GM21423 (cell line): ENCODE data around the gene LEFTY1.
A peak's percentile ranks its signal among the peaks of the same experiment; 100 is the strongest.
"Not testable (repeated sequence)": the region's sequence is repeated elsewhere in the genome, so short reads cannot be mapped to it uniquely, and the experiment has no call there.

ENCODE experiments used
- ATAC-seq: cut with Tn5 transposase; IDR thresholded peaks from one replicate; pipeline ENCODE4 v1.9.1; 2021; ENCODE audit warnings: mild to moderate bottlenecking, moderate library complexity; ENCODE audit not compliant: unreplicated experiment

Gene LEFTY1

GRCh38 chr1:225888898-225889601, at the start of gene LEFTY1:
Gene LEFTY1 (minus strand): TSS chr1:225889146. CDS start chr1:225889066, 80 bp downstream.
- no peak for ATAC-seq

GRCh38 chr1:225937048-225937968, 48.4 kb upstream of the LEFTY1 start:
- no peak for ATAC-seq

DNA sequence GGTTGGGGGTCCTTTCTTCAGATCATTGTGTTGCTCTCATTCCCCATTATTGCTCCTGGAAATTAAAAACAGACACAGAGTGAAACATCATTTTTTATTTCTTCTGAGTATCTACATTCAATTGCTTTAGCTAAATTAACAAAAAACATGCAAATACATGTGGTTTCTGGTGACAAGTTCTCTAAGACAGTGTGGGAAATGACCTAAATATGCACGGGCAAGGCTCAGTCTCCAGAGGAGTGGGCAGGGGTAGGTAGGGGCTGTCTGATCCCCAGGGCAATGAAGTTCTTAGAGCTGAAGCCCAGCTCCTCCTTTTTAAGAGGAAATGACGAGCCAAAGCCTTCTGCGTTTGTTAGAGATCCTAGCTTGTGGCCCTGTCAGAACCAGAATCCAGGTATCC, 47.6 kb upstream of the LEFTY1 start:
- ATAC-seq = no peak

DNA sequence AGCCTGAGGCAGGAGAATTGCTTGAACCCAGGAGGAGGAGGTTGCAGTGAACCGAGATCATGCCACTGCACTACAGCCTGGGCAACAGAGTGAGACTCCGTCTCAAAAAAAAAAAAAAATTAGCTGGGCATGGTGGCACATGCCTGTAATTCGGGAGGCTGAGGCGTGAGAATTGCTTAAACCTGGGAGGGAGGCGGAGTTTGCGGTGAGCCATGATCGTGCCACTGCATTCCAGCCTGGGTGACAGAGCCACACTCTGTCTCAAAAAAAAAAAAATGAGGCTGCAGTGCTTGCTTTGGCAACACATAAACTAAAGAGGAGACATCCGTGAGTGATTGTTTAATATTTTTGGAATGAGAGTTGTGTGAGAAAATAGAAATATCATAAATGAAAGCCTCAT, 47.1 kb upstream of the LEFTY1 start:
- not testable (repeated sequence) for ATAC-seq

- ATAC-seq = no peak
Measured at GRCh38 chr1:225934711-225935110, 45.8 kb upstream of the LEFTY1 start.

- no peak for ATAC-seq
Measured at GRCh38 chr1:225933072-225933471, 44.1 kb upstream of the LEFTY1 start.

DNA sequence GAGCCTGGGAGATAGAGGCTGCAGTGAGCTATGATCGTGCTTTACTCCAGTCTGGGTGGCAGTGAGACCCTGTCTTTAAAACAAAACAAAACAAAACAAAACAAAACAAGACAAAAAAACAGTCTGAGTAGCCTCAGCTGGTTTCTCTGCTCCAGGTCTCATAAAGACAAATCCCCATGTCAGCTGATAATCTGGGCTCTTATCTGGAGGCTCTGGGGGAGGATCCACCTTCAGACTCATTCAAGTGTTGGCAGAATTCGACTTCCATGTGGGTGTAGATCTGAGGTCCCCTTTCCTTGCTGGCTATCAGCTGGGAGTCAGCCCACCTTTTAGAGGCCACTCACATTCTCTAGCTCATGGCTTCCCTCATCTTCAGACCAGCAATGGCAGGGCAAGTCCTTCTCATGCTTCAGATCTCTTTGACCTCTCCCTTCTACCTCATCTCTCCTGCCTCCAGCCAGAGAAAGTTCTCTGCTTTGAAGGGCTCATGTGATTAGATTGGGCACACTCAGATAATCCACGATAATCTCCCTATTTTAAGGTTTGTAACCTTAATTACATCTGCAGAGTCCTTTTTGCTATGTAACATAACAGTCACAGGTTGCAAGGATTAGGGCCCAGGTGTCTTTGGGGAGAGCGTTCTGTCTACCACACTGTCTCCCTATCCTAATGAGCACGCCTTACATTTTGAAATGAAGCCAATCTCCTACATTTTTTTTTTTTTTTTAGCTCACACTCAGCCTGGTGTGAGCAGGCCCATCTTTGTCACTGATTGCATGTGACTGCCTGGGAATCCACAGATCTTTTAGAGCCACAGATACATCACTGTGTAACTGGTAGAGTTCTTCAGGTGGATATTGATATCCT, 42.6 kb upstream of the LEFTY1 start:
- ATAC-seq = no peak

DNA sequence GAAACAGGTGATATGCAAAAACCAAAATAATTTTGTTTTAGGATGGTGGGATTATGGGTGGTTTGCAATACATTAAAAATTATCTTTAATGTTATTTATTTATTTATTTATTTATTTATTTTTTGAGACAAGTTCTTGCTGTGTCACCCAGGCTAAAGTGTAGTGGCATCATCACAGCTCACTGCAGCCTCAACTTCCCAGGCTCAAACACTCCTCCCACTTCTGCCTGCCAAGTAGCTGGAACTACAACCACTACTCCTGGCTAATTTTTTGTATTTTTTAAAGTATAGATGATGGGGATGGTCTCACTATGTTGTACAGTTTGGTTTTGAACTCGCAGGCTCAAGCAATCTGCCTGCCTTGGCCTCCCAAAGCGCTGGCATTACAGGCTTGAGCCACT, 41.6 kb upstream of the LEFTY1 start:
- no peak for ATAC-seq

- ATAC-seq = not testable (repeated sequence)
Measured at GRCh38 chr1:225929462-225929861, 40.5 kb upstream of the LEFTY1 start.

DNA sequence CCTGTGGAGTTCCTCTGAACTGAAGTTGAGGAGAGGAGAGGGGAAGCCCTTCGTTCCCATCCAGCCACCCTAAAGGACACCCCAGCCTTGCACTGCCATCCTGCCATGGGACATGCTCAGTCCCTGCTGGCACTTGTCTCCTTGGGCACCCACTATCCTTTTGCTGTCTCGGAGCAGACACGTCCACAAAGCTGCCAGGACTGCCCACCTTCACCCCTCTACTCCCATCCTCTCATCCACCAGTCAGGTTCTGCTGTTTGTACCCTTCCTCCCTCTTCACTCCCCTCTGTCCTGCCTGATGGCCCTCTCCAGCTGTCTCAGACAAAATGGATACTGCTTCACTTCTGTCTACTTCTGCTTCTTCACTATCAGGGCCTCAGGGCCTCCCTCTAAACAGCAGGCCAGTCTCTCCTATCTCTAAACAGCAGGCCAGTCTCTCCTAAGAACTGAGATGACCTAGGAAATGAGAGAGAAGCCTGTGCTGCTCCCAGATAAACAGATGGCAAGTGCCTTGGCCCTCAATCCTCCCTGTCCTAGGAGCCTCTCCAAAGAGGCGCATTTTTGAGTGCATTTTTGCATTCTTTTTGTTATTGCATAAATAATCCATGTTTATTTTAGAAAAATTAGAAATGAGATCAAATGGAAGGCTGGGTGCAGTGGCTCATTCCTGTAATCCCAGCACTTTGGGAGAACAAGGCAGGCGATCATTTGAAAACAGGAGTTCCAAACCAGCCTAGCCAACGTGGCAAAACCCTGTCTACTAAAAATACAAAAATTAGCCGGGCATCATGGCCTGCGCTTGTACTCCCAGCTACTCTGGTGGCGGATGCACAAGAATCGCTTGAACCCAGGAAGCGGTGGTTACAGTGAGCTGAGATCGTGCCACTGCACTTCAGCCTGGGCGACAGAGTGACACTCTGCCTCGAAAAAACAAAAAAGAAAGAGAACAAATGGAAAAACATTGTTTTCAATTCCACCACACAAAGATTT, 39.5 kb upstream of the LEFTY1 start:
- no peak for ATAC-seq

DNA sequence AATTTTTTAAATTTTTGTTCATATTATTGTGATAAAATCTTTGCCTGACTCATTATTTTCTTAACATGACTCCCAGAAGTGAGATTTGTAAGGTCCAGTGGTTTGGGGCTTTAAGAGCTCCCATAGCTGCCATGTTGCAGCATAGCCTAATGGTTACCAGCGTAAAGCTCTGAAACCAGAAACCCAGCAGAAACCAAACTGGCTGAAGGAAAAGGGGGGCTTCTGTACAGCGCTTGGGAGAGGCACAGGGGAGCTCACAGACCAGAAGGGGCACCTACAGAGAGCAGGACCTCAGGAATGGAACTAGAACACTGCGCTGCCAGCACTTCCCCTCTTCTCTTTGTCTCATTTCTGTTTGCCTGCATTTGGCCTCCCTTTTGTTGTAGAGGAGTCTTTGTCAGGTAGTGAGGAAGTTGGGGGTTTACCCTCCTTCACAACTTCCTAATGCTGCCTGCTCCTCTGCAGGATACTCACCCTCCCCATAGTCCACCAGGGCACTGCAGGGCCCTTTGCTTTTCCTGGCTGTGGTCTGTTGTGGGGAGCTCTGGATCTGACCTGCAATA, 37.7 kb upstream of the LEFTY1 start:
- no peak for ATAC-seq

- peak; percentile 97 for ATAC-seq
Measured at GRCh38 chr1:225923692-225924555, 35.0 kb upstream of the LEFTY1 start, which contains the start of gene PYCR2. Gene PYCR2 (minus strand): TSS chr1:225924250. CDS start chr1:225924110, 140 bp downstream.

DNA sequence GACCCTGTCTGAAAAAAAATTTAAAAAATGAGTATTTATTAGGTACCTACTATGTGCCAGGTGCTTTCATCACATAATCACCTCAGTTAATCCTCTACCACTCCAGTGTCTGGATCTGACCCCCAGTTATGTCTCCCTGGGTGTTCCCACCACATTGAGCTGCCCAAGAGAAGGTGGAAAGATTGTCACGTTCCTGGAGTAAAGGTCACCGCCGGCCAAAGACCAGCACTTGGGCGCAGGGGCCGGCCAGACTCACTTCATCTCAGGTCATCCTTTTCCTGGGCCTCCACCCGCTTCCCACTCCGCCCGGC, 34.4 kb upstream of the LEFTY1 start:
- no peak for ATAC-seq

- ATAC-seq = no peak
Measured at GRCh38 chr1:225921734-225922709, 33.1 kb upstream of the LEFTY1 start.

- ATAC-seq = no peak
Measured at GRCh38 chr1:225919906-225920305, 31.0 kb upstream of the LEFTY1 start.

GRCh38 chr1:225918280-225918679, 29.3 kb upstream of the LEFTY1 start:
- no peak for ATAC-seq

DNA sequence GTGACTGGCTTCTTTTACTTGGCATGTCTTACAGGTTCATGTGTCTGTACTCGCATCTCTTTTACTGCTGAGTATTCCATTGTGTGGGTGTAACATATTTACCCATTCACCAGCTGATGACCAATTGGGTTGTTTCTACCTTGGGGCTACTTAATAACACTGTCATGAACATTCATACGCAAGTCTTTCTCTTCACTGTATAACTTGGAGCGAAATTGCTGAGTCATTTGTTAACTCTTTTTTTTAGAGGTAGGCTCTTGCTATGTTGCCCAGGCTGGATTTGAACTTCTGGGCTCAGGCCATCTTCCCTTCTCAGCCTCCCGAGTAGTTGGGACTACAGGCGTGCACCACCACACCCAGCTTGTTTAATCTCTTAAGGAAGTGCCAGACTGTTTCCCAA, 28.6 kb upstream of the LEFTY1 start:
- no peak for ATAC-seq

GRCh38 chr1:225917101-225917500, 28.2 kb upstream of the LEFTY1 start:
- no peak for ATAC-seq
